Retinal pigment epithelial cell (primary cell): ENCODE measurements around the gene MPL.

Experiments
- DNase-seq: peaks from one replicate; pipeline ENCODE4 v3.0.0-alpha.2; 2010; ENCODE audit warnings: low read depth
- H3K4me3 ChIP-seq: 2 replicates; pipeline ENCODE4 v1.5.1; 2011; ENCODE audit warnings: mild to moderate bottlenecking, low read length, control low read depth, moderate library complexity
- CTCF ChIP-seq: conservative IDR thresholded peaks from 2 replicates; pipeline ENCODE4 v1.5.1; 2011; ENCODE audit warnings: low read depth, low read length, control low read depth, inconsistent platforms

The MPL gene

GRCh38 chr1:43358746-43359693 is 21.4 kb downstream of the MPL start, which contains the start of gene CDC20:
TSS of gene CDC20 (plus strand) at chr1:43358981. CDS start at chr1:43359216, 235 bp downstream.
- DNase-seq: peak; percentile 84
- peak within 1 kb of the TSS; percentile 84 for H3K4me3 ChIP-seq
- TF ChIP-seq CTCF: no peak

- TF ChIP-seq CTCF: no peak
- no peak for DNase-seq
- peak overlapping the region; percentile 84 for H3K4me3 ChIP-seq
Observed at GRCh38 chr1:43359696-43360095, 22.1 kb downstream of the MPL start.

- no peak for DNase-seq
- TF ChIP-seq CTCF: no peak
- H3K4me3 ChIP-seq: peak overlapping the region; percentile 84
Observed at GRCh38 chr1:43360616-43361015, 23.0 kb downstream of the MPL start.

GRCh38 chr1:43363283-43363934 is 25.8 kb downstream of the MPL start:
- DNase-seq: no peak
- no peak overlapping the region for H3K4me3 ChIP-seq
- TF ChIP-seq CTCF: no peak

- no peak overlapping the region for H3K4me3 ChIP-seq
- no peak for DNase-seq
- no peak for TF ChIP-seq CTCF
Observed at GRCh38 chr1:43363935-43364525, 26.4 kb downstream of the MPL start.

GRCh38 chr1:43365678-43366077 is 28.1 kb downstream of the MPL start:
- no peak for TF ChIP-seq CTCF
- no peak overlapping the region for H3K4me3 ChIP-seq
- DNase-seq: no peak
